Small intestine (tissue), 7 donors: ENCODE data around the gene FAM193B. TPM values are rescaled to one million over a fixed set of nuclear protein-coding genes. Genes with fewer than 3 reads are reported as not detected.

Source experiments
- DNase-seq, 2 donors: peaks; one replicate each; pipeline versions ENCODE4 v3.0.0 to v3.0.0-alpha.2; 2013
- FAIRE-seq: peaks from 2 replicates; lab custom pipeline; 2012; peaks lifted over from hg19 to GRCh38; lab: Jason Lieb, UNC
- H3K27ac ChIP-seq, 3 donors: one replicate each; pipeline ENCODE4 v1.5.1; 2013; ENCODE audit warnings: low read length in 2 of 3, mild to moderate bottlenecking in 2 of 3, control low read depth in 1 of 3, inconsistent platforms in 1 of 3, low read depth in 1 of 3, moderate library complexity in 1 of 3
- H3K27me3 ChIP-seq, 3 donors: one replicate each; pipeline ENCODE4 v1.6.1; 2013; ENCODE audit warnings: low read length in 3 of 3, inconsistent platforms in 1 of 3; ENCODE audit not compliant: control insufficient read depth in 3 of 3, insufficient read depth in 3 of 3
- H3K36me3 ChIP-seq, 3 donors: one replicate each; pipeline ENCODE4 v1.6.1; 2013; ENCODE audit warnings: low read length in 3 of 3, inconsistent platforms in 1 of 3, low read depth in 1 of 3, mild to moderate bottlenecking in 1 of 3, moderate library complexity in 1 of 3; ENCODE audit not compliant: control insufficient read depth in 3 of 3, insufficient read depth in 2 of 3
- H3K4me1 ChIP-seq, 3 donors: one replicate each; pipeline ENCODE4 v1.6.1; 2013; ENCODE audit warnings: low read length in 2 of 3, inconsistent platforms in 1 of 3, low read depth in 1 of 3, mild to moderate bottlenecking in 1 of 3, moderate library complexity in 1 of 3; ENCODE audit not compliant: control insufficient read depth in 3 of 3, insufficient read depth in 2 of 3
- H3K4me3 ChIP-seq, 3 donors: one replicate each; pipeline ENCODE4 v1.5.1; 2013; ENCODE audit warnings: low read length in 3 of 3, control low read depth in 1 of 3, inconsistent platforms in 1 of 3, low read depth in 1 of 3, mild to moderate bottlenecking in 1 of 3, moderate library complexity in 1 of 3
- H3K9me3 ChIP-seq, 2 donors: one replicate each; pipeline ENCODE4 v1.6.1; 2013; ENCODE audit warnings: low read depth in 1 of 2, low read length in 1 of 2; ENCODE audit not compliant: control insufficient read depth in 2 of 2, insufficient read depth in 1 of 2
- WGBS, 3 donors: extraction: QIAGEN DNeasy Blood & Tissue Kit; methylation state at CpG; one replicate each; pipeline ENCODE4 v1.1.7; 2013; 5-methylcytosine and 5-hydroxymethylcytosine counted together
- polyA plus RNA-seq, 4 donors: library from polyadenylated mRNA; stranded (reverse) in 3 of 4; unstranded in 1 of 4; fragments of 200-250 nt in 3 of 4; fragments of 120-200 nt in 1 of 4; gene quantifications; one replicate each; pipeline versions ENCODE4 v1.2.1 to v1.2.3, GENCODE V29; 2013
- donor health status: healthy with polysubstance abuse.
- donor health status: control.
- donor health status: control.
- donor health status: Bipolar disorder and iron deficiency.
- donor health status: healthy.

Gene FAM193B
- polyA plus RNA-seq, 4 donors = 68.7 to 336 (median 155) TPM

GRCh38 chr5:177483994-177484901 is 70.1 kb downstream of the FAM193B start:
- no peak for FAIRE-seq
- peaks cover 0 to 61% (median 0%) of the 10 kb centered on the region in 3 donors for H3K36me3 ChIP-seq
- H3K4me1 ChIP-seq = no peaks in the 10 kb centered on the region
- WGBS, 3 donors = 86 to 89% (median 89%) methylated on average over 22 of the region's 22 CpGs
- H3K27me3 ChIP-seq = no peaks in the 10 kb centered on the region
- no peak overlapping the region for H3K27ac ChIP-seq
- no peak for DNase-seq
- H3K4me3 ChIP-seq = no peak overlapping the region
- no peaks in the 10 kb centered on the region for H3K9me3 ChIP-seq

DNA sequence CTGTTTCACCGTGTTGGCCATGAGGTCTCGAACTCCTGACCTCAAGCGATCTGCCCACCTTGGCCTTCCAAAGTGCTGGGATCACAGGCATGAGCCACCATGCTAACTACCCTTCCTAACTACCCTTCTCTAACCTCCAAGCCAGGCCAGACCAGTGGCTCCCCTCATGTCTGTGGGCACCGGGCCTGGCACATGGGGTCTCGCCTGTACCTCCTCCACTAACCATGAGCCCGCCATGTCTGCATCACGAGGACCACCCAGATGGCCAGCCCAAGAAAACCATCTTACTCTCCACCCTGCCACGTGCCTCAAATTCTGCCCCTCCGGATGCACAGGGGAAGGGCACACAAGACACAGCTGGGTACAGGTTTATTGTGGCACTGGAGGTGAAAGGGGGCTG is 71.3 kb downstream of the FAM193B start:
- H3K9me3 ChIP-seq = no peaks in the 10 kb centered on the region
- no peak overlapping the region for H3K27ac ChIP-seq
- peaks cover 0 to 51% (median 0%) of the 10 kb centered on the region in 3 donors for H3K36me3 ChIP-seq
- DNase-seq = no peak
- H3K4me3 ChIP-seq = no peak overlapping the region
- H3K27me3 ChIP-seq = no peaks in the 10 kb centered on the region
- FAIRE-seq = no peak
- no peaks in the 10 kb centered on the region for H3K4me1 ChIP-seq
- 92 to 96% (median 95%) methylated on average over 8 to 9 of the region's 9 CpGs for WGBS, 3 donors

GRCh38 chr5:177482359-177482795 is 72.0 kb downstream of the FAM193B start:
- Histone ChIP-seq H3K4me3 (no peak overlapping the region), H3K9me3 (no peaks in the 10 kb centered on the region), H3K4me1 (no peaks in the 10 kb centered on the region), H3K27ac (no peak overlapping the region), H3K36me3 (peaks cover 0 to 46% (median 0%) of the 10 kb centered on the region in 3 donors), H3K27me3 (no peaks in the 10 kb centered on the region)
- DNase-seq (no peak), FAIRE-seq (no peak)
- WGBS, 3 donors = 89 to 92% (median 90%) methylated on average over 10 of the region's 10 CpGs

- Histone ChIP-seq H3K4me1 (no peaks in the 10 kb centered on the region), H3K4me3 (no peak overlapping the region), H3K27me3 (peaks cover 0 to 2% (median 0%) of the 10 kb centered on the region in 3 donors), H3K27ac (peak overlapping the region in 2 of 3 donors; percentile 28 to 29), H3K36me3 (peaks cover 0 to 29% (median 0%) of the 10 kb centered on the region in 3 donors), H3K9me3 (no peaks in the 10 kb centered on the region)
- DNase-seq (no peak), FAIRE-seq (no peak)
- 58 to 90% (median 85%) methylated on average over 14 of the region's 14 CpGs for WGBS, 3 donors
Measured at GRCh38 chr5:177479774-177480173, 74.6 kb downstream of the FAM193B start.

- no peaks in the 10 kb centered on the region for H3K9me3 ChIP-seq
- H3K27me3 ChIP-seq = peaks cover 0 to 10% (median 0%) of the 10 kb centered on the region in 3 donors
- H3K36me3 ChIP-seq = peaks cover 0 to 23% (median 0%) of the 10 kb centered on the region in 3 donors
- H3K27ac ChIP-seq = peak overlapping the region; percentile 16 to 29 (median 28)
- H3K4me1 ChIP-seq = peaks cover 0 to 3% (median 0%) of the 10 kb centered on the region in 3 donors
- WGBS, 3 donors = 41 to 46% (median 44%) methylated on average over 18 of the region's 18 CpGs
- FAIRE-seq = no peak
- DNase-seq = no peak
- H3K4me3 ChIP-seq = no peak overlapping the region
Measured at GRCh38 chr5:177478711-177479646, 75.4 kb downstream of the FAM193B start.

DNA sequence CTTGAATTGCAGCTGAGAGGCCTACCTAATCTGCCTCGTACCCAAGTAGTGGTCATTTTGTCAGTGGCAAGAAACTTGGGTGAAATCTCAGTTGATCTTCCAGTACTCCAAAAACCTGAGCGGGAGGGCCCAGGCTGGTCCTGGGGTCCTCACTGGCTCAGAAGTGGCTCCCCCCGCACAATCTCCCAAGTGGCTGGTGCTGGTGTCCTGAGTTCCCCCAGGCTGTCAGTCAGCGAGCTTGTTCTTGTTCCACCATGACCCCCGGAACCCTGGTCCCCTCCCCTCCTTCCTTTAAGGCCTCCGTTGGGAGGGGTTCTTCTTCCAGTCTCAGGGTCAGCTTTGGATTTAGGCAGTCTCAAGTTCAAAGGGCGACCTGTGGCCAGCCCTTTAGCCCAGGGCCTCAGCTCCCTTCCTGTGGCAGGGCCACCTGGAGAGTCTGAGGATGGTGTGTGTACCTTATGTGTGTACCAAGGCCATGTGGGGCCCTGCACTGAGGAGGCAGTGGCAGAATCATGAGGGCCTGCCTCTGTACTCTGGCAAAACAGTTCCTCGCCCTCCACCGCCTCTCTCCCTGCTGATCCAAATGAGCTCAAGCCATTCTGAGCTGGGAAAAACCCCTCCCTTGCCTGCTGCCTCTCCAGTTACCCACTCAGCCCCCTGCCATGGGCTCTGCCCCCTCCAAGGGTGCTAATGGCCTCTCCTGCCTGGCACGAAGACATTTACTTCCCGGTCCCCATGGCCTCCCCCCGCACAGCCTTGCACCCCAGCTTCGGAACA is 76.5 kb downstream of the FAM193B start:
- 88 to 94% (median 93%) methylated on average over 13 of the region's 13 CpGs for WGBS, 3 donors
- H3K36me3 ChIP-seq = peaks cover 0 to 14% (median 0%) of the 10 kb centered on the region in 3 donors
- H3K4me1 ChIP-seq = peaks cover 0 to 5% (median 0%) of the 10 kb centered on the region in 3 donors
- H3K9me3 ChIP-seq = no peaks in the 10 kb centered on the region
- no peak for DNase-seq
- H3K27ac ChIP-seq = no peak overlapping the region
- FAIRE-seq = no peak
- no peak overlapping the region for H3K4me3 ChIP-seq
- peaks cover 0 to 12% (median 0%) of the 10 kb centered on the region in 3 donors for H3K27me3 ChIP-seq

DNA sequence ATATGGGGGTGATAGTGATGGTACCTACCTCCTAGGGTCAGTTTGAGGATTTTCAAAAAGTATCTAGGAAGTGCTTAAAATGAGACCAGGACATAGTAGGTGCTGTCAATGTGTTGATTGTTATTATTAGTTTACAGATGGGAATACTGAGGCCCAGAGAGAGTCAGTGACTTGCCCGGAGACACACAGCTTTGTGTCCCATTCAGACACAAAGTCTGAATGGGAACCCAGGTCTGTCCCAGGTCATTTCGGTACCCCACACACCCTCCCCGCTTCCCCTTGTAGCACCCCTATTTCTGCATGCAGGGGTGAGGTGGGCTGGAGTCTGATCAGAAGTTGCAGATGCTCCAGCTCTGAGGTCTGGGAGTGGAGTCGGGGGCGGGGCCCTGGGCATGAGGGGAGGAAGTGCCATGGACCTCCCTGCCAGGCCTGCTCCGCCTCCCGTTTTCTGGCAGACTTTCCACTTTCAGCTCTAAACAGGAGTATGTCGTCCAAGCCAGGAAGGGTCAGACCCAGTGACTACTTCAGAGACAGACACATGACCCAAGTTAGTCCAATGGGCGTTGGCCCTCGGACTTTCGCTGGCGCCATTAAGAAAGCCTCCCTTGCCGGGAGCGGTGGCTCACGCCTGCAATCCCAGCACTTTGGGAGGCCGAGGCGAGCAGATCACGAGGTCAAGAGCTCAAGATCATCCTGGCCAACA is 77.7 kb downstream of the FAM193B start:
- FAIRE-seq (no peak), DNase-seq (no peak)
- Histone ChIP-seq H3K4me3 (no peak overlapping the region), H3K27ac (no peak overlapping the region), H3K36me3 (peaks cover 0 to 10% (median 0%) of the 10 kb centered on the region in 3 donors), H3K9me3 (no peaks in the 10 kb centered on the region), H3K27me3 (peaks cover 0 to 19% (median 0%) of the 10 kb centered on the region in 3 donors), H3K4me1 (peaks cover 0 to 14% (median 0%) of the 10 kb centered on the region in 3 donors)
- WGBS, 3 donors = 73 to 84% (median 77%) methylated on average over 18 of the region's 18 CpGs
